B cell (primary cell): Measurements from ENCODE around the gene PTPRN2. TPM values are rescaled to one million over a fixed set of nuclear protein-coding genes. Genes with fewer than 3 reads are reported as not detected.

ENCODE experiments used
- ATAC-seq: fragments of 200-7000 bp; cut with Tn5 transposase; one replicate; pipeline ENCODE4 v1.10.0; 2021; ENCODE audit warnings: low read depth, mild to moderate bottlenecking, moderate number of reproducible peaks, moderate library complexity
- CTCF ChIA-PET: fragments of 350-600 bp; sonication (Branson Sonifier 250); formaldehyde crosslinking; loops from one replicate; lab custom pipeline; 2021; ENCODE audit warnings: antibody characterized with exemption, inconsistent platforms; lab: Charles Lee
- POLR2A ChIA-PET: fragments of 350-600 bp; sonication (Branson Sonifier 250); formaldehyde crosslinking; loops from one replicate; lab custom pipeline; 2021; ENCODE audit warnings: antibody characterized with exemption; lab: Charles Lee
- DNase-seq: peaks from one replicate; pipeline ENCODE4 v3.0.0; 2013
- H2AFZ ChIP-seq: 2 replicates; pipeline ENCODE4 v1.6.1; 2012; ENCODE audit warnings: mild to moderate bottlenecking, low read depth, low read length; ENCODE audit not compliant: insufficient read depth, poor library complexity, severe bottlenecking
- H3K27ac ChIP-seq, 2 donors: 1 replicate in 1 of 2; 2 replicates in 1 of 2; pipeline ENCODE4 v1.5.1; 2012 to 2013; ENCODE audit warnings: low read length in 2 of 2, mild to moderate bottlenecking in 2 of 2, moderate library complexity in 1 of 2
- H3K27me3 ChIP-seq, 4 experiments: fragments of 200-600 bp in 1 of 4; sonication (generic) in 1 of 4; replicated peaks in 1 of 4; 1 replicate in 2 of 4; 2 replicates in 2 of 4; pipeline versions ENCODE4 v1.6.1 to v1.7.0; 2013 to 2016; ENCODE audit warnings: low read length in 3 of 4, mild to moderate bottlenecking in 2 of 4, mixed read lengths in 1 of 4, moderate library complexity in 1 of 4; ENCODE audit not compliant: insufficient read depth in 4 of 4, control insufficient read depth in 3 of 4; ENCODE audit errors: control extremely low read depth in 1 of 4
- H3K36me3 ChIP-seq, 2 experiments: replicated peaks in 1 of 2; 1 replicate in 1 of 2; 2 replicates in 1 of 2; pipeline versions ENCODE4 v1.6.1 to v1.7.1; 2013; ENCODE audit warnings: low read length in 1 of 2; ENCODE audit not compliant: insufficient read depth in 2 of 2, control insufficient read depth in 1 of 2; ENCODE audit errors: control extremely low read depth in 1 of 2, extremely low read depth in 1 of 2
- H3K4me1 ChIP-seq, 2 donors: fragments of 200-600 bp in 1 of 2; sonication (generic) in 1 of 2; 1 replicate in 1 of 2; 2 replicates in 1 of 2; pipeline versions ENCODE4 v1.5.1 to v1.6.1; 2013 to 2017; ENCODE audit warnings: low read length in 2 of 2; ENCODE audit not compliant: control insufficient read depth in 2 of 2, insufficient read depth in 2 of 2
- H3K4me2 ChIP-seq: replicated peaks from 2 replicates; pipeline ENCODE3; 2012; ENCODE audit warnings: mild to moderate bottlenecking, low read depth, low read length; ENCODE audit not compliant: poor library complexity, severe bottlenecking
- H3K4me3 ChIP-seq, 5 experiments: fragments of 200-600 bp in 1 of 5; sonication (generic) in 1 of 5; 1 replicate in 3 of 5; 2 replicates in 2 of 5; pipeline versions ENCODE4 v1.5.1 to v1.7.0; 2011 to 2016; ENCODE audit warnings: low read length in 4 of 5, mild to moderate bottlenecking in 4 of 5, low read depth in 2 of 5, control low read depth in 1 of 5, moderate library complexity in 1 of 5; ENCODE audit not compliant: insufficient read depth in 1 of 5; ENCODE audit errors: control extremely low read depth in 1 of 5, extremely low read depth in 1 of 5
- H3K79me2 ChIP-seq: fragments of 200-600 bp; sonication (generic); one replicate; pipeline ENCODE4 v1.6.0; 2016; ENCODE audit warnings: low read length; ENCODE audit not compliant: control insufficient read depth, insufficient read depth
- H3K9ac ChIP-seq: fragments of 200-600 bp; sonication (generic); 2 replicates; pipeline ENCODE4 v1.6.1; 2017; ENCODE audit warnings: mild to moderate bottlenecking, low read length, moderate library complexity
- H3K9me3 ChIP-seq, 3 donors: one replicate each; pipeline versions ENCODE4 v1.6.1 to v1.7.1; 2013; ENCODE audit warnings: low read length in 2 of 3; ENCODE audit not compliant: control insufficient read depth in 2 of 3, insufficient read depth in 1 of 3; ENCODE audit errors: control extremely low read depth in 1 of 3
- H4K20me1 ChIP-seq: 2 replicates; pipeline ENCODE4 v1.6.0; 2012; ENCODE audit warnings: mild to moderate bottlenecking, low read length; ENCODE audit not compliant: insufficient read depth, control insufficient read depth, poor library complexity, severe bottlenecking
- H3K27ac Mint-ChIP-seq: one replicate; pipeline ENCODE4 v1.8.0; 2021; ENCODE audit warnings: mixed read lengths
- H3K27me3 Mint-ChIP-seq: one replicate; pipeline ENCODE4 v1.8.0; 2021; ENCODE audit warnings: mixed read lengths
- H3K4me1 Mint-ChIP-seq: one replicate; pipeline ENCODE4 v1.8.0; 2021; ENCODE audit warnings: mixed read lengths
- H3K4me3 Mint-ChIP-seq: one replicate; pipeline ENCODE4 v1.8.0; 2021; ENCODE audit warnings: mixed read lengths
- H3K9me3 Mint-ChIP-seq: one replicate; pipeline ENCODE4 v1.8.0; 2022; ENCODE audit warnings: mixed read lengths; ENCODE audit not compliant: insufficient read depth
- EZH2 ChIP-seq: IDR thresholded peaks from 2 replicates; pipeline ENCODE4 v1.6.1; 2012; ENCODE audit warnings: borderline replicate concordance, low read depth, mild to moderate bottlenecking, moderate library complexity, low read length; ENCODE audit not compliant: insufficient read depth, poor library complexity, severe bottlenecking
- WGBS: methylation state at CpG from one replicate; pipeline ENCODE4 v1.1.5; 2013; ENCODE audit warnings: missing lambda C conversion rate; ENCODE audit not compliant: insufficient coverage; 5-methylcytosine and 5-hydroxymethylcytosine counted together
- intact Hi-C: fragments of 100-400 bp; cut with micrococcal nuclease; formaldehyde crosslinking; loops from one replicate; pipeline ENCODE4 v1.10.0; 2022
- polyA plus RNA-seq: library from polyadenylated mRNA; depleted of rRNA; stranded (reverse); fragments of >200 nt; gene quantifications from 2 replicates; pipeline ENCODE4 v1.2.3, GENCODE V29; 2012
- total RNA-seq, 2 donors: library from RNA; stranded (reverse); fragments of 120-200 nt in 1 of 2; gene quantifications; 1 replicate in 1 of 2; 2 replicates in 1 of 2; pipeline versions ENCODE4 v1.2.3 to v1.2.4, GENCODE V29; 2013 to 2022
- TF ChIP-seq, protein P1 (sequence below): fragments of 200-600 bp; IDR thresholded peaks from one replicate; pipeline ENCODE4 v1.8.0; 2022; ENCODE audit warnings: antibody characterized with exemption, mild to moderate bottlenecking

Gene PTPRN2
- total and polyA plus RNA-seq, 2 donors (not counting 1 experiment from before 2014, with no cell fraction given), result 2.0 to 5.0 TPM

DNA sequence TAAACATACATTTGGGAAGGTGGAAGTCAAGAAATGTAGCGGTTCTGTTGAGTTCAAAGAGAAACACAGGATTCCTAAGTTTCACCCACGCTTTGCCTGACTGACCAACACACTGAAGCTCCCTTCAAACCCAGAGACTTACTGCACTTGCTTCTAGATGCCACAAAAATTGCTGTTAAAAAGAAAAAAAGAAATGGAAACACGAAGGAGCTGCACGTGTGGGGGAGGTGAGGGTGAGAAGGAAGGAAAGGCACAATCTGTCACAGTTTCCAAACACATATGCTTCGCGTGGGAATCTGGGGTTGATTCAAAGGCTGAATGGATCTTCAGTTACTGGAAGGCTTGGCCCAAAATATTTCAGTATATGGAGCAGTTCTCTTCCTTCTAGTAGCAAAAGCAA, 755.2 kb downstream of the PTPRN2 start:
- Mint-ChIP-seq H3K4me3 (no peak overlapping the region), H3K27ac (no peak overlapping the region), H3K9me3 (no peaks in the 10 kb centered on the region), H3K27me3 (no peaks in the 10 kb centered on the region), H3K4me1 (no peaks in the 10 kb centered on the region)
- H3K4me1 ChIP-seq, result no peaks in the 10 kb centered on the region
- H3K36me3 ChIP-seq, result no peaks in the 10 kb centered on the region
- H4K20me1 ChIP-seq, result no peaks in the 10 kb centered on the region
- no peak overlapping the region for H3K4me3 ChIP-seq
- no peak overlapping the region for H3K4me2 ChIP-seq
- no peak overlapping the region for H3K27ac ChIP-seq
- intact Hi-C loops, result no loop called here
- TF ChIP-seq, protein P1, sequence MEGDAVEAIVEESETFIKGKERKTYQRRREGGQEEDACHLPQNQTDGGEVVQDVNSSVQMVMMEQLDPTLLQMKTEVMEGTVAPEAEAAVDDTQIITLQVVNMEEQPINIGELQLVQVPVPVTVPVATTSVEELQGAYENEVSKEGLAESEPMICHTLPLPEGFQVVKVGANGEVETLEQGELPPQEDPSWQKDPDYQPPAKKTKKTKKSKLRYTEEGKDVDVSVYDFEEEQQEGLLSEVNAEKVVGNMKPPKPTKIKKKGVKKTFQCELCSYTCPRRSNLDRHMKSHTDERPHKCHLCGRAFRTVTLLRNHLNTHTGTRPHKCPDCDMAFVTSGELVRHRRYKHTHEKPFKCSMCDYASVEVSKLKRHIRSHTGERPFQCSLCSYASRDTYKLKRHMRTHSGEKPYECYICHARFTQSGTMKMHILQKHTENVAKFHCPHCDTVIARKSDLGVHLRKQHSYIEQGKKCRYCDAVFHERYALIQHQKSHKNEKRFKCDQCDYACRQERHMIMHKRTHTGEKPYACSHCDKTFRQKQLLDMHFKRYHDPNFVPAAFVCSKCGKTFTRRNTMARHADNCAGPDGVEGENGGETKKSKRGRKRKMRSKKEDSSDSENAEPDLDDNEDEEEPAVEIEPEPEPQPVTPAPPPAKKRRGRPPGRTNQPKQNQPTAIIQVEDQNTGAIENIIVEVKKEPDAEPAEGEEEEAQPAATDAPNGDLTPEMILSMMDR, result no peak
- TF ChIP-seq EZH2, result no peak
- ChIA-PET POLR2A (no interaction called here), CTCF (no interaction called here)
- no peak overlapping the region for H2AFZ ChIP-seq
- DNase-seq (no peak), ATAC-seq (no peak)
- no peaks in the 10 kb centered on the region for H3K27me3 ChIP-seq
- WGBS, result 39% methylated on average over 3 of the region's 6 CpGs
- H3K79me2 ChIP-seq, result no peaks in the 10 kb centered on the region
- H3K9me3 ChIP-seq, result peaks cover 0 to 13% (median 0%) of the 10 kb centered on the region in 3 donors
- no peak overlapping the region for H3K9ac ChIP-seq

DNA sequence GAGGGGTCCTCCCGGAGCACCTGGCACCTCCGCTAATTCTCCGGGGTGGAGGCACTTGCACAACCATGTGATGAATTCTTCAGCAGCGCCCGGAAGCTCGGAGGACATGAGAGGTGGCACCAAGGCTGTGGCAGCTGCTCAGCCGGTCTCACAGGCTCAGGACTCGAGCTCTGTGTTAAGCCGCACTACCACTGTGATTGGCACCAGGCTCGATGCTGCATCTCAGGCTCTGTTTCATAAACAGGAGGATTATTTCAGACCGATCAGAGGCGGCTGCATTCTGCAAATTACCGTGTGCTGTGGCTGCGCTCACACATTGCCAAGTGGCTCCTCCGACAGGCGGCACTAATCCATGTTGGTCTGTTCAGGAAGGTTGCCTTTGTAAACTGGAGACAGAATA, 755.6 kb downstream of the PTPRN2 start:
- H3K9me3 ChIP-seq, result peaks cover 0 to 13% (median 0%) of the 10 kb centered on the region in 3 donors
- no peaks in the 10 kb centered on the region for H3K9me3 Mint-ChIP-seq
- no peaks in the 10 kb centered on the region for H3K36me3 ChIP-seq
- H3K4me1 ChIP-seq, result no peaks in the 10 kb centered on the region
- no peak overlapping the region for H3K4me2 ChIP-seq
- ChIA-PET POLR2A (no interaction called here), CTCF (no interaction called here)
- ATAC-seq, result no peak
- no peaks in the 10 kb centered on the region for H4K20me1 ChIP-seq
- no peak overlapping the region for H3K9ac ChIP-seq
- no peak overlapping the region for H3K4me3 ChIP-seq
- 96% methylated on average over 16 of the region's 16 CpGs for WGBS
- H3K27ac ChIP-seq, result no peak overlapping the region
- no peak overlapping the region for H2AFZ ChIP-seq
- no peaks in the 10 kb centered on the region for H3K4me1 Mint-ChIP-seq
- intact Hi-C loops, result no loop called here
- no peaks in the 10 kb centered on the region for H3K27me3 Mint-ChIP-seq
- no peak overlapping the region for H3K4me3 Mint-ChIP-seq
- DNase-seq, result no peak
- TF ChIP-seq, protein P1, result no peak
- TF ChIP-seq EZH2, result no peak
- no peaks in the 10 kb centered on the region for H3K27me3 ChIP-seq
- H3K27ac Mint-ChIP-seq, result no peak overlapping the region
- H3K79me2 ChIP-seq, result no peaks in the 10 kb centered on the region
